Measurements from ENCODE around the gene TMEM95. TPM values are rescaled to one million over a fixed set of nuclear protein-coding genes. Genes with fewer than 3 reads are reported as not detected.
A peak's percentile ranks its signal among the peaks of the same experiment; 100 is the strongest.

The TMEM95 gene
- total and polyA plus RNA-seq, 11 donors = not detected

- H3K27ac ChIP-seq = peak overlapping the region in 1 of 12 donors; percentile 98
- TF ChIP-seq POLR2A (IDR thresholded peaks at IDR 0.05) = no peak
- no peak for TF ChIP-seq CTCF (IDR thresholded peaks at IDR 0.05)
- ATAC-seq = no peak
- H3K4me1 ChIP-seq = peaks cover 7 to 69% (median 51%) of the 10 kb centered on the region in 12 donors
- H3K36me3 ChIP-seq = peaks cover 3 to 69% (median 63%) of the 10 kb centered on the region in 9 donors
- no peaks in the 10 kb centered on the region for H3K9me3 ChIP-seq
- no peak overlapping the region for H3K4me3 ChIP-seq
- no peak for DNase-seq
- no peaks in the 10 kb centered on the region for H3K27me3 ChIP-seq
- WGBS, 4 donors = 71 to 78% (median 73%) methylated on average over 7 of the region's 7 CpGs
- intact Hi-C loops (cut with DNase I) = no loop called here
Measured at GRCh38 chr17:7312432-7313087, 42.4 kb upstream of the TMEM95 start.

- H3K4me3 ChIP-seq = peak overlapping the region in 1 of 12 donors; percentile 83
- peak in 2 of 12 donors; percentile 11 to 15 for TF ChIP-seq CTCF (IDR thresholded peaks at IDR 0.05)
- no peak for TF ChIP-seq POLR2A (IDR thresholded peaks at IDR 0.05)
- no peaks in the 10 kb centered on the region for H3K9me3 ChIP-seq
- intact Hi-C loops (cut with DNase I) = no loop called here
- peaks cover 3 to 76% (median 71%) of the 10 kb centered on the region in 9 donors for H3K36me3 ChIP-seq
- no peaks in the 10 kb centered on the region for H3K27me3 ChIP-seq
- peak overlapping the region in 5 of 12 donors; percentile 0 to 98 (median 20) for H3K27ac ChIP-seq
- ATAC-seq (no peak), DNase-seq (no peak)
- 87 to 90% (median 89%) methylated on average over 7 of the region's 7 CpGs for WGBS, 4 donors
- peaks cover 7 to 65% (median 50%) of the 10 kb centered on the region in 12 donors for H3K4me1 ChIP-seq
Measured at GRCh38 chr17:7313088-7313889, 41.7 kb upstream of the TMEM95 start.

GRCh38 chr17:7313890-7314718 lies 40.9 kb upstream of the TMEM95 start:
- intact Hi-C loops (cut with DNase I) = no loop called here
- no peaks in the 10 kb centered on the region for H3K9me3 ChIP-seq
- no peaks in the 10 kb centered on the region for H3K27me3 ChIP-seq
- ATAC-seq = no peak
- 46 to 50% (median 46%) methylated on average over 9 of the region's 9 CpGs for WGBS, 4 donors
- peak overlapping the region in 11 of 12 donors; percentile 90 to 99 (median 97) for H3K27ac ChIP-seq
- peaks cover 7 to 59% (median 44%) of the 10 kb centered on the region in 12 donors for H3K4me1 ChIP-seq
- peak overlapping the region; percentile 76 to 98 (median 92) for H3K4me3 ChIP-seq
- H3K36me3 ChIP-seq = peaks cover 3 to 84% (median 79%) of the 10 kb centered on the region in 9 donors
- DNase-seq = no peak
- no peak for TF ChIP-seq POLR2A (IDR thresholded peaks at IDR 0.05)
- TF ChIP-seq CTCF (IDR thresholded peaks at IDR 0.05) = no peak

Data from heart left ventricle (tissue), 16 donors.